Kidney glomerular epithelial cell (primary cell): ENCODE results near the gene ADARB2.
"Not testable (repeated sequence)": the region's sequence is repeated elsewhere in the genome, so short reads cannot be mapped to it uniquely, and the experiment has no call there.

Experiments used
- DNase-seq: peaks from one replicate; lab custom pipeline; 2025; lab: John Stamatoyannopoulos, UW

The ADARB2 gene

GRCh38 chr10:1546431-1547110 is 190.8 kb downstream of the ADARB2 start:
- no peak for DNase-seq

- DNase-seq, result no peak
Measured at GRCh38 chr10:1545524-1545923, 191.8 kb downstream of the ADARB2 start.

GRCh38 chr10:1544929-1545328 is 192.4 kb downstream of the ADARB2 start:
- no peak for DNase-seq

- DNase-seq, result no peak
Measured at GRCh38 chr10:1544209-1544673, 193.1 kb downstream of the ADARB2 start.

- DNase-seq, result no peak
Measured at GRCh38 chr10:1543596-1543995, 193.7 kb downstream of the ADARB2 start.

- DNase-seq, result no peak
Measured at GRCh38 chr10:1542941-1543340, 194.4 kb downstream of the ADARB2 start.

- DNase-seq, result no peak
Measured at GRCh38 chr10:1540144-1540543, 197.2 kb downstream of the ADARB2 start.

GRCh38 chr10:1539216-1539615 is 198.1 kb downstream of the ADARB2 start:
- DNase-seq, result no peak

- DNase-seq, result no peak
Measured at GRCh38 chr10:1538531-1539061, 198.7 kb downstream of the ADARB2 start.

GRCh38 chr10:1538121-1538520 is 199.2 kb downstream of the ADARB2 start:
- DNase-seq, result no peak

- DNase-seq, result not testable (repeated sequence)
Measured at GRCh38 chr10:1537449-1537848, 199.9 kb downstream of the ADARB2 start.

- no peak for DNase-seq
Measured at GRCh38 chr10:1536341-1536740, 201.0 kb downstream of the ADARB2 start.

- no peak for DNase-seq
Measured at GRCh38 chr10:1535301-1535965, 201.9 kb downstream of the ADARB2 start.

- no peak for DNase-seq
Measured at GRCh38 chr10:1534820-1535219, 202.5 kb downstream of the ADARB2 start.

GRCh38 chr10:1532636-1533035 is 204.7 kb downstream of the ADARB2 start:
- no peak for DNase-seq

GRCh38 chr10:1531883-1532597 is 205.3 kb downstream of the ADARB2 start:
- no peak for DNase-seq

GRCh38 chr10:1530871-1531517 is 206.3 kb downstream of the ADARB2 start:
- no peak for DNase-seq

- no peak for DNase-seq
Measured at GRCh38 chr10:1529806-1530413, 207.4 kb downstream of the ADARB2 start.

GRCh38 chr10:1527951-1528350 is 209.4 kb downstream of the ADARB2 start:
- DNase-seq, result no peak

GRCh38 chr10:1526436-1527055 is 210.8 kb downstream of the ADARB2 start:
- no peak for DNase-seq
